Muscle of back (tissue), 11 donors: ENCODE results near the gene COL23A1. TPM values are rescaled to one million over a fixed set of nuclear protein-coding genes. Genes with fewer than 3 reads are reported as not detected.

Source experiments
- DNase-seq, 3 donors: peaks; one replicate each; pipeline versions ENCODE4 v3.0.0 to v3.0.0-alpha.2; 2013
- polyA plus RNA-seq, 10 donors: library from polyadenylated mRNA; unstranded; fragments of 120-200 nt; gene quantifications; one replicate each; pipeline ENCODE4 v1.2.1, GENCODE V29; 2013; ENCODE audit not compliant: insufficient read length in 10 of 10

COL23A1 gene
- polyA plus RNA-seq, 10 donors, result 0.67 to 13.2 (median 4.5) TPM

GRCh38 chr5:178365501-178366440 is 224.4 kb downstream of the COL23A1 start:
- DNase-seq, result no peak

GRCh38 chr5:178364326-178364675 is 225.9 kb downstream of the COL23A1 start:
- no peak for DNase-seq

DNA sequence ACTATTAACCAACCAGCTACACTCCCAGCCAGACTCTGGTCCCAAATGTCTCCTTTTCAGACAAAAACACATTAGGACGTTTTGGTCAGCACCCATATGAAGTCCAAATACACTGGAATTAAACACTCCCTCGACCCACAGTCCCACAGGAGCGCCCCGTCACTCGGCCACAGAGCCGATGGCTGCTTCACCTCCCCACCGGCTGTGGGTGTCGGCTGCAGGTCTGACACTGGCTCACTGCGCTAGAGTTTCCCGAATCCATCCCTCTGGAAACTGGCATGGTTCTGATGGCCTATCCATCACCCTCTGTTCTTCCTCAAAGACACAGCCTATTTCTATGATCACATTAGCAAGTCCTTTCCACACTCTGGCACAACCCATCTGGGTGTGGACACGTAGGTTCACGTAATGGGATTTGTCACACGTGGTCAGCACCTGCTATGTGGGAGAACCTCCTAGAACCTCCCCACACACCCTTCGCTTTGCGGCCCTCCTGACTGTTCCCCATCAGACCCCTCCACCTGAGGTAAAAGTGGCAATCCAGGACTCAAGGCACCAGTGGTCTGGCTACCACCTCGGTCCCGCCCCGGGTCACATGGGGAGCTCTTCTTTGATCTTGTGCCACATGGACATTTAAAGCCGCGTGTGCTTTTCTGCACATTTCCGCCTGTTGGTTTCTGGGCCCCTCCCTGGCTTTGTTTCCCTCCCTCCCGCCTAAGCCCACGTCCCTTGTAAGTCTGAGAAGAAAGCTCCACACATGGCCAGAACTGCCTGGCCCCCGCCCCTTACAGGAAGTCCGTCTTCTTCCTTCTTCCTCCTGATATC is 226.5 kb downstream of the COL23A1 start:
- DNase-seq, result no peak

- DNase-seq, result no peak
Observed at GRCh38 chr5:178361657-178362445, 228.3 kb downstream of the COL23A1 start.

- DNase-seq, result no peak
Observed at GRCh38 chr5:178360926-178361235, 229.3 kb downstream of the COL23A1 start.

DNA sequence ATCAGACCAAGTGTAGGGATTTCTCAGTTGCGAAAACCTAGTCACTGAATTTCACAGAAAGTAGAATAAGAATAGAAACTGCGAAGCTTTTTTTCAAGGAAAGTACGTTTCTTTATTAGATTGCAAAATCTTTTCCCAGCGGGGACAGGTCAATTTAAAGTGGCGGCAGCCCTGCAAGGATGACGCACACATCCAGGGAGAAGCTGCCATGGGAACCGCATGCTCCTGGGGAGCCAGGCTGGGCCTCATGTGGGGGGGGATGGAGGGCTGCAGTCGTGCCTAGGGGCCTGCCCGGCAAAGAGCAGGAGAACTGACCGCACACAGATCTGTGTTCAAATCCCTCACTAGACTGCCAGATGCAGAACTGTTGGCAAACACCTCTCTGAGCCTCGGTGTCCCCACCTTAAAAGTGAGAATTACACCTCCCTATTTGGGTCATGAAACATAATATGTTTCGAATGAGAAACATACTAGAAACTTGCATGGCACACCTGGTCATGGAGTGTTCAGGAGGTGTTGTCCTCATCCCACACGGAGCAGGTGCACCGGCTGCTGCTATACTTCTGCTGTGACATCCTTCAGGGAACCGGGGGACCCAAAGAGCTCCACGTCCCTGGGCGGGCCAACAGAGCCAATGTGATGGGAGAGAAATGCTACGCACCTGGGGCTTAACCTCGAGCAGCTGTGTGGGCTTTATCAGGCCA is 229.8 kb downstream of the COL23A1 start:
- DNase-seq, result no peak

DNA sequence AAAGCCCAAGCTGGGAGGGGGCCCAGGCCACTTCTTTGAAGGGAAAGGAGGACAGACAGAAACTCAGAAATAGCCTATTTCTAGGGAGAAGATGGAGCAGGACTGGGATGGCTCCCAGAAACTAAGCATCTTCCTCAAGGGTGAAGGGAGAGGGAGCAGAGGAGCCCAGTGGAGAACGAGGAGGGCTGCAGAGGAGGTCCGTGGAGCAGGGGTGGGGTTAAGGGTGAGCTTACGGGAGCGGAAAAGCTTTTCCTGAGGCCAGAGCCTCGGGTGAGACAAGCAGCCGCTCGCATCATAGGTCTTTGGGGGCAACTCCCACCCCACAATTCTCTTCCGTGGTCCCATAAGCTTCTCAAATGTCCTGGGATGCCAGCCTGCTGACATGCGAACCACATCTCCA is 230.5 kb downstream of the COL23A1 start:
- no peak for DNase-seq

DNA sequence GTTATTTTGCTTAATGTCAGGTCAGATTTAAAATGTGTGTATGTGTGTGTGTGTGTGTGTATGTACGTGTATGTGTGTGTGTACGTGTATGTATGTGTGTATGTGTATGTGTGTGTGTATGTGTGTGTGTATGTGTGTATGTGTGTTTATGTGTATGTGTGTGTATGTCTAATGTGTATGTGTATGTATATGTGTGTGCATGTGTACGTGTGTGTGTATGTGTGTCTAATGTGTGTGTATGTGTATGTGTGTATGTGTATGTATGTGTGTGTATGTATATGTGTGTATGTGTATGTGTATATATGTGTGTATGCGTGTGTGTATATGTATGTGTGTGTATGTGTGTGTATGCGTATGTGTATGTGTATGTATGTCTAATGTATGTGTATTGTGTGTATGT is 232.5 kb downstream of the COL23A1 start:
- DNase-seq, result no peak

DNA sequence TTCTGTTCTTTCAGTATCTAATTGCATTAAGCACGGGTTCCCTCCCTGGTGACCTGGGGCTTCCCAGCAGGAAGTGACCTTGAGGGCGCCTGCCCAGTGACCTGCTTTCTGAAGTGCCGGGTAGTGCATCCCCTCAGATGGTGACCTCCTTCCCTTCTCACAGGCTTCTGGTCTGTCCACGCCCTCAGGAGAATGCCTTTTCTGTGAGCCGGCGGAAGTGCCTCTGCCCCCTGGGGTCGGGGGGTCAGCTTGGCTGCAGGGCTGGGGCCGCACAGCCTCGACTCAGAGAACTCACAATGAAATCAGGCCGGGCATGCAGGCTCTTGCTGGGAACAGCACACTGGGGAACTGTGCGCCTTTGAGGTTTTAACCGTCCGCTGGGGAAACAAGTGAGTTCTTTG is 233.1 kb downstream of the COL23A1 start:
- no peak for DNase-seq

- DNase-seq, result peak in 1 of 3 donors; percentile 35
Observed at GRCh38 chr5:178356431-178356872, 233.7 kb downstream of the COL23A1 start.

DNA sequence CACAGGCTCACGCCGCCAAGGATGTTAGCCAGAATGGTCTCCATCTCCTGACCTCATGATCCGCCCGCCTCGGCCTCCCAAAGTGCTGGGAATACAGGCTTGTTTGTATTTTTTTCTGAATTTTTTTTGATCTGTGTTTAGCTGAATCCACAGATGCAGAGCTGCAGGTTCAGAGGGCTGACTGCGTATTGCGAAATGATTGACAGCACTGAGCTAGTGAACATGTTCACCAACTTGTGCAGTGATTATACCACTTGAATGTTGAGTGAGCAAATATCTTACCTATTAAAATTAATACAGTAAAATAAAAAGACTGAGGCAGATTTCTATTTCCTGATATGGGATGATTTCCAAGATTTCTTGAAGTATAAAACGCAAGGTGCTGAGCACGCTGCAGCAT is 234.5 kb downstream of the COL23A1 start:
- no peak for DNase-seq

DNA sequence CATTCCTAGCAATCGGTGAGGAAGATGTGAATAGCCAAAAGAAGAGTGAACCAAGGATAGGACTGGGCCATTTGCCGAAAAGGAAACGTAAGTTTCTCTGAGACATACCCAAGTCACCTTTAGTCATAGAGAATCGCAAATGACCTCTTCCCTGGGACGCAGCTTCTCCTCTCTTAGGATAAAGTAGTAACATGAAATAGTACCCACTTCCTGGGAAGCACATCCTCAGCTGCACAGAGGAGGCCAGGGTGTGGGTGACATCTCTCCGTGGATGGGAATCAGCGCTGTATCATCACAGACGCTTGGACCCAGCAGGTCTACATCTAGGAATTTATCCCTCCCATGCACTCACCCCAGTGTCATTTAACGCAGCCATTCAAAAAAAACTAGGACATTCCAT is 236.7 kb downstream of the COL23A1 start:
- DNase-seq, result no peak

GRCh38 chr5:178352035-178352349 is 238.2 kb downstream of the COL23A1 start:
- DNase-seq, result no peak

DNA sequence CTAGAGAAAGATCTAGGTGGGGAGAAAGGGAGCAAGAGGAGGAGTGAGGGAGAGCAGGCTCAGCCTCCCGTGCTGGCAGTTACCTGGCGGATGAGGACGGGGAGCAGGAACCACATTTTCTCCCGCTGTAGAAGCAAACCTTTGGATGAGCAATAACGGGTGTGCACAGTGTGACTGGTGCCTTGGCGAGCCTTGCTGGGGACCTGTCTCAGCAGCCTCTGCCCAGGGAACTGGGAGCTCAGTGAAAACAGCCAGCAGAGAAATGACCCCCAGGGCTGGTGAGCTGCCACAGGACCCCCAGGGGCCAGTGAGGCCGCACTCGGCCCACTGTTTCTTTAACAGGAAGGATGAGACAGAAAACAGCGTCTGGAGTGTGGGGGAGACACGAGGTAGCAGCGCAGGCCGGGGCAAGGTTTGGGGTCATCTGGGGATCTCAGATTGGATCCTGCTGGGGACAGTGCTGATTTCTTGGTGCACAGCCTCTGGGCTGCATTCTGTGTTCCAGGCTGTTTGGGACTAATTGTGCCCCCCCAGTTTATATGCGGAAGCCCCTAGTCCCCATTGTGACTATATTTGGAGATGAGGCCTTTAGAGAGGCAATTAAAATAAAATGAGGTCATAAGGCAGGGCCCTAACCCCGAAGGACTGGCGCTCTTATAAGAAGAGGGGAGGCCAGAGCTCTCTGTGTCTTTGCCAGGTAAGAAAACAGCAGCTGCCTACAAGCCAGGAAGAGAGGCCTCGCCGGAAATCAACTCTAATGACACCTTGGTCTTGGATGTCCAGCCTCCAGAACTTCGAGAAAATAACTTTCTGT is 238.8 kb downstream of the COL23A1 start:
- no peak for DNase-seq

GRCh38 chr5:178350361-178351220 is 239.6 kb downstream of the COL23A1 start:
- DNase-seq, result no peak

GRCh38 chr5:178349625-178350353 is 240.4 kb downstream of the COL23A1 start:
- no peak for DNase-seq

GRCh38 chr5:178349075-178349511 is 241.1 kb downstream of the COL23A1 start:
- peak in 1 of 3 donors; percentile 48 for DNase-seq

DNA sequence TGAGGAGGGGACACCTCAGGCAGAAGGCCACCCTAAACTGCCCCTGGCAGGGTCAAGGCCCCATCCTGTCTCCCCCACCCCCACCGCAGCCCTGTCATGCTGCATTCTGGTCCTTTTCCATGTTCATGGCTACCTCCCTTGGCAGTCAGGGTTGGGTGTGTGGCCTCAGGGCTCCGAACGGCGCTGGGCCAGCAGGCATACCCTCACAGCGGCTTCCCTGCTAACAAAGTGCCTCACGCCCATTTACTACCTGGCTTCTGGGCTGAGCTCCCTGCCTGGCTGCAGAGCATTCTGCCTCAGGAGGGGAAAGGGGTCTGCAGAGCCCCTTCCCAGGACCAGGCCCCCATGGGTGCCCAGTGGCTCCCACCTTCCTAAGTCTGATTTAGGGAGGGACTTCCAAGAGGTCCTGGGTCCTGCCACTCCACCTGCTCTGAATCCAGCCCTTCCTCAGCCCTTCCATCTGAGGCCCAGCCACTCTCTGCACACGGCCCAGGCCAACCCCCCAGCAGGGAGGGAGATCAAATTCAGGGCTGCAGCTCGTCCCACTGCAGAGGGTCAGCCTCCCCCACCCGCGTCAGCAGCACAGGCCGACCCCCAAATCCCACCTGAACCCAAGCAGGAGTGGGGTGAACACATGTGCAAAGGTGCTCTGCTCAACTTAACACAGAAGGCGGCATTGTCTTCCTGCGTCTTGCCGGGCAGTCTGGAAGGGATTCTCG is 241.7 kb downstream of the COL23A1 start:
- DNase-seq, result no peak
